SK-N-SH (cell line): ENCODE results near the gene SELENOK. TPM values are rescaled to one million over a fixed set of nuclear protein-coding genes. Genes with fewer than 3 reads are reported as not detected.

Experiments used
- CTCF ChIA-PET: fragments of 300-600, 350-600 bp; formaldehyde crosslinking; extraction: SDS; loops from one replicate; lab custom pipeline; 2021; lab: Yijun Ruan, JAX
- POLR2A ChIA-PET: fragments of 350-600 bp; sonication (Branson Sonifier 250); formaldehyde crosslinking; extraction: SDS; loops from one replicate; lab custom pipeline; 2020; ENCODE audit warnings: antibody characterized with exemption, inconsistent platforms; lab: Yijun Ruan, JAX
- DNase-seq: peaks from one replicate; pipeline ENCODE4 v3.0.0; 2012
- H2AFZ ChIP-seq: fragments of 200-600 bp; sonication (generic); 2 replicates; pipeline ENCODE4 v1.8.1; 2016; ENCODE audit warnings: antibody characterized with exemption, mild to moderate bottlenecking, low read depth
- H3F3A ChIP-seq: fragments of 200-600 bp; sonication (generic); replicated peaks from 2 replicates; pipeline ENCODE3; 2016; ENCODE audit warnings: antibody characterized with exemption, mild to moderate bottlenecking; ENCODE audit not compliant: insufficient read depth
- H3K27ac ChIP-seq, 2 experiments: fragments of 200-500 bp in 1 of 2; fragments of 200-600 bp in 1 of 2; sonication (Bioruptor generic) in 1 of 2; sonication (generic), shearing (Covaris generic) in 1 of 2; 2 replicates each; pipeline versions ENCODE4 v1.5.1 to v1.6.1; 2014 to 2016; ENCODE audit warnings: low read depth in 2 of 2, inconsistent platforms in 1 of 2, low read length in 1 of 2, mild to moderate bottlenecking in 1 of 2, mixed read lengths in 1 of 2
- H3K27me3 ChIP-seq: fragments of 200-600 bp; sonication (generic), shearing (Covaris generic); 2 replicates; pipeline ENCODE4 v1.6.1; 2016; ENCODE audit warnings: mixed run types; ENCODE audit not compliant: insufficient read depth
- H3K36me3 ChIP-seq, 2 experiments: fragments of 200-500 bp in 1 of 2; fragments of 200-600 bp in 1 of 2; sonication (Bioruptor generic) in 1 of 2; sonication (generic) in 1 of 2; replicated peaks in 1 of 2; 2 replicates each; pipeline versions ENCODE3 to v1.5.1; 2014 to 2016; ENCODE audit warnings: low read length in 1 of 2, mild to moderate bottlenecking in 1 of 2; ENCODE audit not compliant: insufficient read depth in 2 of 2, control insufficient read depth in 1 of 2
- H3K4me1 ChIP-seq, 2 experiments: fragments of 200-500 bp in 1 of 2; fragments of 200-600 bp in 1 of 2; sonication (Bioruptor generic) in 1 of 2; sonication (generic), shearing (Covaris generic) in 1 of 2; 2 replicates each; pipeline versions ENCODE4 v1.5.1 to v1.6.1; 2014 to 2016; ENCODE audit warnings: low read depth in 1 of 2, low read length in 1 of 2, mixed run types in 1 of 2; ENCODE audit not compliant: insufficient read depth in 2 of 2, control insufficient read depth in 1 of 2
- H3K4me2 ChIP-seq: fragments of 200-600 bp; sonication (generic), shearing (Covaris generic); 2 replicates; pipeline ENCODE4 v1.6.1; 2017; ENCODE audit warnings: mixed run types
- H3K4me3 ChIP-seq, 2 experiments: fragments of 200-500 bp in 1 of 2; fragments of 200-600 bp in 1 of 2; sonication (Bioruptor generic) in 1 of 2; sonication (generic), shearing (Covaris generic) in 1 of 2; 2 replicates each; pipeline versions ENCODE4 v1.5.1 to v1.8.1; 2014 to 2016; ENCODE audit warnings: low read depth in 2 of 2, inconsistent platforms in 1 of 2, low read length in 1 of 2, mild to moderate bottlenecking in 1 of 2, mixed read lengths in 1 of 2, moderate library complexity in 1 of 2
- H3K79me2 ChIP-seq: fragments of 200-600 bp; sonication (generic); 2 replicates; pipeline ENCODE4 v1.8.1; 2017; ENCODE audit warnings: mild to moderate bottlenecking; ENCODE audit not compliant: insufficient read depth
- H3K9ac ChIP-seq: fragments of 200-600 bp; sonication (generic); 2 replicates; pipeline ENCODE4 v1.6.1; 2017; ENCODE audit warnings: mixed run types
- H3K9me2 ChIP-seq: fragments of 200-600 bp; sonication (generic); 2 replicates; pipeline ENCODE4 v1.6.1; 2017; ENCODE audit warnings: mixed run types
- H3K9me3 ChIP-seq: fragments of 200-600 bp; sonication (generic); 2 replicates; pipeline ENCODE4 v1.6.1; 2017; ENCODE audit warnings: mixed run types, mild to moderate bottlenecking, moderate library complexity
- H4K20me1 ChIP-seq: fragments of 200-600 bp; sonication (generic); 2 replicates; pipeline ENCODE4 v1.6.1; 2017; ENCODE audit warnings: mild to moderate bottlenecking, mixed run types; ENCODE audit not compliant: insufficient read depth
- CHD2 ChIP-seq: fragments of 150-350 bp; IDR thresholded peaks from 2 replicates; pipeline ENCODE4 v1.6.1; 2018; ENCODE audit warnings: low read length; ENCODE audit not compliant: partially characterized antibody
- ELF1 ChIP-seq: IDR thresholded peaks from 2 replicates; pipeline ENCODE4 v1.4.0; 2012
- EP300 ChIP-seq, 2 experiments: IDR thresholded peaks; 2 replicates each; pipeline versions ENCODE4 v1.4.0 to v1.6.1; 2012; ENCODE audit warnings: borderline replicate concordance in 1 of 2, low read depth in 1 of 2, low read length in 1 of 2
- EZH2phosphoT487 ChIP-seq: fragments of 200-600 bp; sonication (generic); IDR thresholded peaks from 2 replicates; pipeline ENCODE4 v1.6.1; 2017; ENCODE audit warnings: low read depth, mixed run types, mild to moderate bottlenecking, antibody characterized with exemption, moderate library complexity, borderline replicate concordance
- FOXJ3 ChIP-seq: sonication (generic); formaldehyde crosslinking; IDR thresholded peaks from 2 replicates; pipeline ENCODE4 v1.5.1; 2020; ENCODE audit warnings: mild to moderate bottlenecking, missing genetic modification reagents
- FOXM1 ChIP-seq: IDR thresholded peaks from 2 replicates; pipeline ENCODE4 v1.4.0; 2012; ENCODE audit warnings: low read depth, mild to moderate bottlenecking
- GABPA ChIP-seq: IDR thresholded peaks from 2 replicates; pipeline ENCODE4 v1.4.0; 2012; ENCODE audit warnings: low read depth, mild to moderate bottlenecking
- GATA2 ChIP-seq: sonication (generic); formaldehyde crosslinking; IDR thresholded peaks from 2 replicates; pipeline ENCODE4 v1.5.0; 2020; ENCODE audit warnings: mild to moderate bottlenecking, missing genetic modification reagents
- IRF3 ChIP-seq: fragments of 150-350 bp; IDR thresholded peaks from 2 replicates; pipeline ENCODE4 v1.6.1; 2016; ENCODE audit warnings: mild to moderate bottlenecking, low read depth, low read length
- JUND ChIP-seq: IDR thresholded peaks from 2 replicates; pipeline ENCODE4 v1.4.0; 2012
- MEF2A ChIP-seq: IDR thresholded peaks from 2 replicates; pipeline ENCODE4 v1.4.0; 2012; ENCODE audit warnings: low read depth, borderline replicate concordance
- MXI1 ChIP-seq: IDR thresholded peaks from 2 replicates; pipeline ENCODE4 v1.6.1; 2012; ENCODE audit warnings: mild to moderate bottlenecking, low read depth, low read length, improper control_type of control experiment
- POLR2AphosphoS5 ChIP-seq: IDR thresholded peaks from 2 replicates; pipeline ENCODE4 v1.6.1; 2012; ENCODE audit warnings: low read depth, low read length
- RCOR1 ChIP-seq: fragments of 150-350 bp; IDR thresholded peaks from 2 replicates; pipeline ENCODE4 v1.6.1; 2017; ENCODE audit warnings: antibody characterized with exemption, low read length
- RFX5 ChIP-seq: IDR thresholded peaks from 2 replicates; pipeline ENCODE4 v1.6.1; 2012; ENCODE audit warnings: mild to moderate bottlenecking, improper control_type of control experiment, low read length
- RXRA ChIP-seq: IDR thresholded peaks from 2 replicates; pipeline ENCODE4 v1.4.0; 2012; ENCODE audit warnings: low read depth, mild to moderate bottlenecking, borderline replicate concordance
- SMC3 ChIP-seq: IDR thresholded peaks from 2 replicates; pipeline ENCODE4 v1.6.1; 2012; ENCODE audit warnings: low read depth, low read length, improper control_type of control experiment
- TAF1 ChIP-seq: IDR thresholded peaks from 2 replicates; pipeline ENCODE4 v1.6.1; 2012; ENCODE audit warnings: low read depth, mild to moderate bottlenecking, low read length, moderate library complexity, borderline replicate concordance
- TEAD4 ChIP-seq: IDR thresholded peaks from 2 replicates; pipeline ENCODE4 v1.4.0; 2012; ENCODE audit warnings: mild to moderate bottlenecking, borderline replicate concordance; ENCODE audit not compliant: insufficient read depth
- USF2 ChIP-seq: fragments of 150-350 bp; IDR thresholded peaks from 2 replicates; pipeline ENCODE4 v1.6.1; 2017; ENCODE audit warnings: antibody characterized with exemption, low read length, low read depth, borderline replicate concordance
- WGBS: methylation state at CpG from one replicate; pipeline ENCODE4 v1.1.6; 2017; ENCODE audit warnings: low lambda C conversion rate; 5-methylcytosine and 5-hydroxymethylcytosine counted together
- polyA plus RNA-seq, 3 experiments: library from polyadenylated mRNA; depleted of rRNA; stranded (reverse); fragments of >200 nt; gene quantifications; 2 replicates each; pipeline ENCODE4 v1.2.3, GENCODE V29; 2012
- TF ChIP-seq, protein P1 (sequence below): IDR thresholded peaks from 2 replicates; pipeline ENCODE4; 2012
- TF ChIP-seq, protein P2 (sequence below): fragments of 200-600 bp; sonication (generic); IDR thresholded peaks from 2 replicates; pipeline ENCODE4 v1.6.1; 2017; ENCODE audit warnings: antibody characterized with exemption, mild to moderate bottlenecking, moderate library complexity
- TF ChIP-seq, protein P3 (sequence below): IDR thresholded peaks from 2 replicates; pipeline ENCODE4 v1.4.0; 2012; ENCODE audit warnings: low read depth

SELENOK gene
- polyA plus RNA-seq, 1 of the 3 experiments (the other 2 are of a cell fraction) = 29.2 TPM

GRCh38 chr3:53856964-53857363, 34.7 kb downstream of the SELENOK start (continued):
- TF ChIP-seq RXRA = no peak
- no peak for TF ChIP-seq EZH2phosphoT487

- H2AFZ ChIP-seq = no peak overlapping the region
- no peak overlapping the region for H3K27ac ChIP-seq
- no peak overlapping the region for H3K9ac ChIP-seq
- TF ChIP-seq SMC3 = no peak
- no peak for TF ChIP-seq TEAD4
- TF ChIP-seq EZH2phosphoT487 = no peak
- TF ChIP-seq RFX5 = no peak
- TF ChIP-seq, protein P1, sequence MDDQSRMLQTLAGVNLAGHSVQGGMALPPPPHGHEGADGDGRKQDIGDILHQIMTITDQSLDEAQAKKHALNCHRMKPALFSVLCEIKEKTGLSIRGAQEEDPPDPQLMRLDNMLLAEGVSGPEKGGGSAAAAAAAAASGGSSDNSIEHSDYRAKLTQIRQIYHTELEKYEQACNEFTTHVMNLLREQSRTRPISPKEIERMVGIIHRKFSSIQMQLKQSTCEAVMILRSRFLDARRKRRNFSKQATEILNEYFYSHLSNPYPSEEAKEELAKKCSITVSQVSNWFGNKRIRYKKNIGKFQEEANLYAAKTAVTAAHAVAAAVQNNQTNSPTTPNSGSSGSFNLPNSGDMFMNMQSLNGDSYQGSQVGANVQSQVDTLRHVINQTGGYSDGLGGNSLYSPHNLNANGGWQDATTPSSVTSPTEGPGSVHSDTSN = no peak
- no peak for TF ChIP-seq POLR2AphosphoS5
- no peak for TF ChIP-seq TAF1
- no peak for TF ChIP-seq ELF1
- TF ChIP-seq RCOR1 = no peak
- TF ChIP-seq, all 33 proteins: peak for 0
- DNase-seq = no peak
- Histone ChIP-seq H3K4me3 (no peak overlapping the region), H3K27me3 (peaks cover 12% of the 10 kb centered on the region), H3K36me3 (no peaks in the 10 kb centered on the region), H3K79me2 (no peaks in the 10 kb centered on the region), H4K20me1 (no peaks in the 10 kb centered on the region), H3K4me2 (no peak overlapping the region), H3F3A (no peaks in the 10 kb centered on the region), H3K9me3 (no peaks in the 10 kb centered on the region), H3K9me2 (no peaks in the 10 kb centered on the region), H3K4me1 (peaks cover 0 to 8% of the 10 kb centered on the region in 2 experiments; a peak in 1 of 4 replicates)
- POLR2A ChIA-PET = no interaction called here
- WGBS = 79% methylated on average over 5 of the region's 5 CpGs
- CTCF ChIA-PET = interaction anchor here (0.7 to 1.8 kb wide), 3 partner anchors 9 to 476 kb away, joined by 3 to 4 read pairs (median 3); no protein-coding TSS in a partner anchor
Observed at GRCh38 chr3:53850895-53851294, 40.8 kb downstream of the SELENOK start.

- H3K4me2 ChIP-seq = no peak overlapping the region
- no peaks in the 10 kb centered on the region for H3K36me3 ChIP-seq
- H3K79me2 ChIP-seq = no peaks in the 10 kb centered on the region
- ChIA-PET POLR2A (no interaction called here), CTCF (interaction anchor here (1.8 kb wide), 1 partner anchor 475 kb away, joined by 4 read pairs; no protein-coding TSS in a partner anchor)
- H3K9me3 ChIP-seq = no peaks in the 10 kb centered on the region
- peaks cover 0 to 8% of the 10 kb centered on the region in 2 experiments; a peak in 1 of 4 replicates for H3K4me1 ChIP-seq
- H2AFZ ChIP-seq = no peak overlapping the region
- no peak overlapping the region for H3K4me3 ChIP-seq
- no peak for DNase-seq
- no peaks in the 10 kb centered on the region for H3K9me2 ChIP-seq
- 86% methylated on average over 7 of the region's 7 CpGs for WGBS
- no peak overlapping the region for H3K27ac ChIP-seq
- H4K20me1 ChIP-seq = no peaks in the 10 kb centered on the region
- H3K27me3 ChIP-seq = peaks cover 21% of the 10 kb centered on the region
- no peak overlapping the region for H3K9ac ChIP-seq
- H3F3A ChIP-seq = no peaks in the 10 kb centered on the region
- TF ChIP-seq ELF1 (no peak), MEF2A (no peak), GATA2 (no peak), FOXJ3 (CRISPR knock-in tag) (no peak), FOXM1 (no peak), MXI1 (no peak), GABPA (no peak), EP300 (IDR thresholded peaks at IDR 0.05; ENCODE audit: borderline replicate concordance in 1 of 2, low read depth in 1 of 2, low read length in 1 of 2) (no peak), USF2 (no peak), JUND (no peak), IRF3 (no peak), RCOR1 (no peak), CHD2 (no peak)
- TF ChIP-seq, protein P2, sequence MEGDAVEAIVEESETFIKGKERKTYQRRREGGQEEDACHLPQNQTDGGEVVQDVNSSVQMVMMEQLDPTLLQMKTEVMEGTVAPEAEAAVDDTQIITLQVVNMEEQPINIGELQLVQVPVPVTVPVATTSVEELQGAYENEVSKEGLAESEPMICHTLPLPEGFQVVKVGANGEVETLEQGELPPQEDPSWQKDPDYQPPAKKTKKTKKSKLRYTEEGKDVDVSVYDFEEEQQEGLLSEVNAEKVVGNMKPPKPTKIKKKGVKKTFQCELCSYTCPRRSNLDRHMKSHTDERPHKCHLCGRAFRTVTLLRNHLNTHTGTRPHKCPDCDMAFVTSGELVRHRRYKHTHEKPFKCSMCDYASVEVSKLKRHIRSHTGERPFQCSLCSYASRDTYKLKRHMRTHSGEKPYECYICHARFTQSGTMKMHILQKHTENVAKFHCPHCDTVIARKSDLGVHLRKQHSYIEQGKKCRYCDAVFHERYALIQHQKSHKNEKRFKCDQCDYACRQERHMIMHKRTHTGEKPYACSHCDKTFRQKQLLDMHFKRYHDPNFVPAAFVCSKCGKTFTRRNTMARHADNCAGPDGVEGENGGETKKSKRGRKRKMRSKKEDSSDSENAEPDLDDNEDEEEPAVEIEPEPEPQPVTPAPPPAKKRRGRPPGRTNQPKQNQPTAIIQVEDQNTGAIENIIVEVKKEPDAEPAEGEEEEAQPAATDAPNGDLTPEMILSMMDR = no peak
- TF ChIP-seq, protein P3, sequence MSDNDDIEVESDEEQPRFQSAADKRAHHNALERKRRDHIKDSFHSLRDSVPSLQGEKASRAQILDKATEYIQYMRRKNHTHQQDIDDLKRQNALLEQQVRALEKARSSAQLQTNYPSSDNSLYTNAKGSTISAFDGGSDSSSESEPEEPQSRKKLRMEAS = no peak
Observed at GRCh38 chr3:53849916-53850315, 41.7 kb downstream of the SELENOK start.
